RWPE1 (cell line): ENCODE measurements around the gene SLC13A3.

ENCODE experiments used
- CTCF ChIA-PET: fragments of 350-600 bp; sonication (Branson Sonifier 250); formaldehyde crosslinking; extraction: SDS; loops from one replicate; lab custom pipeline; 2021; lab: Yijun Ruan, JAX
- POLR2A ChIA-PET: fragments of 400-600 bp; formaldehyde crosslinking; extraction: SDS; loops from one replicate; lab custom pipeline; 2020; ENCODE audit warnings: antibody characterized with exemption; ENCODE audit not compliant: low non-redundant PET; lab: Yijun Ruan, JAX
- DNase-seq: peaks from one replicate; pipeline ENCODE4 v3.0.0; 2012; ENCODE audit warnings: low spot score
- H3K27ac ChIP-seq: fragments of 450-650 bp; 2 replicates; pipeline ENCODE4 v1.5.1; 2017
- TF ChIP-seq, protein P1 (sequence below): fragments of 450-650 bp; conservative IDR thresholded peaks from 2 replicates; pipeline ENCODE4 v1.5.1; 2017; ENCODE audit warnings: low read depth, mild to moderate bottlenecking

SLC13A3 gene

DNA sequence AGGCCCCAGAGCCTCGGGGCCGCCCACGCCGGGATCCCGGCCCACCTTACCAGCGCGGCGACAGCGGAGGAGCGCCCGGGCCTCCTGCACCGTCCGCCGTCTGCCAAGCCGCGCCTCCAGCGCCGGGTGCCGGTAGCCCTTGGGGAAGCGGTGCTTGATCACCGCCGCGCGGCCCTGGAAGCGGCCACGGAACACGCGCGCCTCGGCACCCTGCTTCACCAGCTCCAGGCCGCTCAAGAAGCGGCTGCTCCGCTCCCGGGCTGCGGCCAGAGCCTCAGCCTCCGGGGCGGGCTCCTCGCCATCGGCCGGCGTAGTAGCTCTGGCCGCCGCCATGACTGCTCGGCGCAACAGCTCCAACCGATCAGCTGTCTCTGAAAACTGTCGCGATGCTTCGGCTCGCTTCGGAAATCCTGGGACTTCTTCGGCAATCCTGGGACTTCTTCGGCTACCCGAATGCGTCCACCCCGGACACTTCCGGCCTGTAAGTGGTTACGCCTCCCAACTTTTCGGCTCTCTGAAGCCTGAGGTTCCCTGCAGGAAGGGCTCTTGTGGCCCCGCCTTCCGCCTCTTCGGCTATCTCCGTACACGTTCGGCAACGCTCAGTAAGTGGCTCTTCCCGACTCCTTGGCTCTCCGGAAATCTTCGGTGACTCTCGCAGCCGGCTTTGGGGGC, 38.0 kb upstream of the SLC13A3 start, which contains the start of gene TP53RK:
TSS of gene TP53RK (minus strand) at position 363 of the 672 bp plus-strand sequence. CDS start at position 333, 30 bp downstream.
- CTCF ChIA-PET = interaction anchor here (0.7 to 1.2 kb wide), 2 partner anchors 50 to 63 kb away, joined by 3 to 4 read pairs; no protein-coding TSS in a partner anchor
- POLR2A ChIA-PET = interaction anchor here (0.7 kb wide), 1 partner anchor 16 kb away, joined by 3 read pairs; no protein-coding TSS in a partner anchor
- peak; percentile 100 for DNase-seq
- peak within 1 kb of the TSS; percentile 96 for H3K27ac ChIP-seq
- TF ChIP-seq, protein P1, sequence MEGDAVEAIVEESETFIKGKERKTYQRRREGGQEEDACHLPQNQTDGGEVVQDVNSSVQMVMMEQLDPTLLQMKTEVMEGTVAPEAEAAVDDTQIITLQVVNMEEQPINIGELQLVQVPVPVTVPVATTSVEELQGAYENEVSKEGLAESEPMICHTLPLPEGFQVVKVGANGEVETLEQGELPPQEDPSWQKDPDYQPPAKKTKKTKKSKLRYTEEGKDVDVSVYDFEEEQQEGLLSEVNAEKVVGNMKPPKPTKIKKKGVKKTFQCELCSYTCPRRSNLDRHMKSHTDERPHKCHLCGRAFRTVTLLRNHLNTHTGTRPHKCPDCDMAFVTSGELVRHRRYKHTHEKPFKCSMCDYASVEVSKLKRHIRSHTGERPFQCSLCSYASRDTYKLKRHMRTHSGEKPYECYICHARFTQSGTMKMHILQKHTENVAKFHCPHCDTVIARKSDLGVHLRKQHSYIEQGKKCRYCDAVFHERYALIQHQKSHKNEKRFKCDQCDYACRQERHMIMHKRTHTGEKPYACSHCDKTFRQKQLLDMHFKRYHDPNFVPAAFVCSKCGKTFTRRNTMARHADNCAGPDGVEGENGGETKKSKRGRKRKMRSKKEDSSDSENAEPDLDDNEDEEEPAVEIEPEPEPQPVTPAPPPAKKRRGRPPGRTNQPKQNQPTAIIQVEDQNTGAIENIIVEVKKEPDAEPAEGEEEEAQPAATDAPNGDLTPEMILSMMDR = no peak

DNA sequence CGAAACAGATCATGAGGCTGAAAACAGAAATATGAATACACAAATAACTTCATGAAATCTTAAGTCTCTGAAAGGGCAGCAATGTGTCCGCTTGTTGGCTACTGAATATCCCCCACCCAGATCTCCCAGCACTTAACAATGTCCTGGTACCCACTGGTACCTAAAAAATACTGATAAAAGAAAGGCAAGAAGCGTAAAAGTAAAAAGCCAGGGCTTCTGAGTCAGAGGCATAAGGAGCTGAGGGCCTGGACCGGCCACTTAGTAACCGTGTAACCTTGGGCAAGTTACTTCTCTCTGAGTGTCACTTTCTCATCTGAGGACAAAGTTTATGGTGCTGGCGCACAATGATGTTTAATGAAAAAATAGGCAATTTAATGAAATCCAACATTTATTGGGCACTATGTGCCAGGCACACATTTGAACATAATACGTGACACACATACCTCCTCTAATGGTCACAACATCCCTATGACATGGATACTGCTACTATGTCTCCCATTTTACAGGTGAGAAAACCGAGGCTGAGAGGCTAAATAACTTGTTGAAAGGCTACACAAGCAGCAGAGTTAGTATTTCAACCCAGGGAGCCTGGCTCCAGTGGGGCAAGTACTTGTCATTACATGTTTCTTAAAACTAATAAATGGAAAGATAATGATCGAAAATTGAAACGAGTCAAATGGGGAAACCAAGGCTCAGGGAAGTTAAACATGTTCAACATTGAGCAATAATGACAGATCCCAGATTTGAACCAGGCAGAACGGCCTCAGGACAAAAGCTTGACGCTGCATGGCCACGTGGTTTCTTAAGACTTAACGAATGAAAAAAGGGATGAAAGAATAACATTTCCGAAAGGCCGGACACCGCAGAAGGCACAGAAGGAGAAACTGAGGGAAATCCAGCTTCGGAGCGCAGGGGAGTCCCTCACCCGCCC, 37.2 kb upstream of the SLC13A3 start:
- H3K27ac ChIP-seq = peak overlapping the region; percentile 96
- ChIA-PET POLR2A (no interaction called here), CTCF (interaction anchor here (0.6 to 1.2 kb wide), 3 partner anchors 12 to 64 kb away, joined by 3 read pairs; no protein-coding TSS in a partner anchor)
- TF ChIP-seq, protein P1 = no peak
- DNase-seq = peak; percentile 62

DNA sequence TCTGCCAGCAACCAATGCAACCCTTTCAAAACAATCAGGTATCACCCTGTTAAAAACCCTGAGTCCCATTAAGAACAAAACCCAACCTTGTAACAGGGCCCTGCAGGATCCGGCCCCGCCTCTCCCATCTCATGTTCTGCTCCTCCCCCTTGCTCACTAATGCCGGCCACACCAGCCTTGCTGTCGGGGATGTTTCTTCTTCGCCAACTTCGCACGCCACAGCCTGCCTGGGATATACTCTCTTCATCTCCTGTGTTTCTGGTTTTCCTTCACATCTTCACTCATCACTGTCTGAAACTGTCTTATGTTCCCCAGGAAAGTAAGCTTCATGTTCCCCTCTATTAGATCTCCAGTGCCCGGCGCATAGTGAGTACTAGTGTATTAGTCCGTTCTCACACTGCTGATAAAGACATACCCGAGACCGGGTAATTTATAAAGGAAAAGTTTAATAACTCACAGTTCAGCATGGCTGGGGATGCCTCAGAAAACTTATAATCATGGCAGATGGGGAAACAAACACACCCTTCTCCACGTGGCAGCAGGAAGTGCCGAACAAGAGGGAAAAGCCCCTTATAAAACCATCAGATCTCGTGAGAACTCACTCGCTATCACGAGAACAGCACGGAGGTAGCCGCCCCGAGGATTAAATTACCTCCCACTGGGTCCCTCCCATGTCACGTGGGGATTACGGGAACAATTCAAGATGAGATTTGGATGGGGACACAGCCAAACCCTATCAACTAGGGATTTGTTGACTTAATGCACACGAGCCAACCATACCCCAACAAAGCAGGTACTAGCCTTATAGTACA, 32.9 kb upstream of the SLC13A3 start:
- ChIA-PET CTCF (no interaction called here), POLR2A (no interaction called here)
- H3K27ac ChIP-seq = peak overlapping the region; percentile 81
- TF ChIP-seq, protein P1 = no peak
- peak; percentile 96 for DNase-seq

DNA sequence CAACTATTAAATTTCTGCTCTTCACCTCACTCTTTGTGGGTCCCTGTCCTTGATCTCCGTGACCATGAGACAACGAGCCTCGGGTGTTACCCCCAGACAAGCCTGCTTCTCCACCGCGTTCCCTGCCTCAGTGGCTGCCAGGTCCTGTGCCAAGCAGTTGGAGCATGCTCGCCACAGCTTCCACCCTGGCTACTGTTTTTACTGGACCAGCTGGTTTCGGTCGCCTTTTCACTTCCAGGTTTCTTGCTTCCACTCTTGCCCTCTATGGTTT, 32.3 kb upstream of the SLC13A3 start:
- DNase-seq = no peak
- CTCF ChIA-PET = interaction anchor here (1.2 kb wide), 1 partner anchor 162 kb away, joined by 6 read pairs; no protein-coding TSS in a partner anchor
- TF ChIP-seq, protein P1 = no peak
- POLR2A ChIA-PET = interaction anchor here (0.5 kb wide), 1 partner anchor 1664 kb away, joined by 4 read pairs; no protein-coding TSS in a partner anchor
- H3K27ac ChIP-seq = peak overlapping the region; percentile 81

DNA sequence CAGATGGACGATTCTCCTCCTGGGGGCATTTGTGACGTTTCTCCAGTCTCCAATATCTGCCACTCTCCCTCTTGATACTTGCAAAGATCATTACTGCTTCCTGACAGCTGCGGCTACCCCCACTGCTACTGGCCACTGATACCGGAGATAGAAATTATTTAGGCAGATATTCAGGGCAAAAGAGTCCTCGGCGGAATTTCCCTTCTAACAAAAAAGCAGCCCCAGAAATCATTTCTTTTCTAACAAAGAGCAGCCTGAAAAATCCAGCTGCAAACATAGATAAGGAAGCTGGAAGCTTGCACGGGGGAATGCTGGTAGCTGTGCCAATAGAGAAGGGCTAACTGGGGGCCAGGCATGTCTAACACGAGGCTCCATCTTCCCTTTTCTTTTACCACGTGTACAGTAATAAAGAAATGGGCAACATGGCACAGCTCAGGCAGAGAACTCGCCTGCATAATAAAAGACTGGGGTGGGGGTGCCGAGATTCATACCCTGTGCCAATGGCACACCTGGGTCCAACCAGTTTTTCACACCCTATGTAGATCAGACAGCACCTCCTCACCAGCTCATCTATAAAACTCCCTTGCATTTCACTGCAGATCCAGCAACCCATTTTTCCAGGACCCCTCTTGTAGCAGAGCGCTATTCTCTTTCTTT, 31.9 kb upstream of the SLC13A3 start:
- ChIA-PET POLR2A (interaction anchor here (0.5 kb wide), 1 partner anchor 1663 kb away, joined by 4 read pairs; no protein-coding TSS in a partner anchor), CTCF (interaction anchor here (0.6 to 1.4 kb wide), 4 partner anchors 162 to 530 kb away, joined by 3 to 6 read pairs (median 4); no protein-coding TSS in a partner anchor)
- TF ChIP-seq, protein P1 = no peak
- DNase-seq = no peak
- peak overlapping the region; percentile 81 for H3K27ac ChIP-seq
